Measurements from ENCODE around the gene FNDC3B. TPM values are rescaled to one million over a fixed set of nuclear protein-coding genes. Genes with fewer than 3 reads are reported as not detected.

Gene FNDC3B
- total RNA-seq, 1 donor, result 139 TPM

DNA sequence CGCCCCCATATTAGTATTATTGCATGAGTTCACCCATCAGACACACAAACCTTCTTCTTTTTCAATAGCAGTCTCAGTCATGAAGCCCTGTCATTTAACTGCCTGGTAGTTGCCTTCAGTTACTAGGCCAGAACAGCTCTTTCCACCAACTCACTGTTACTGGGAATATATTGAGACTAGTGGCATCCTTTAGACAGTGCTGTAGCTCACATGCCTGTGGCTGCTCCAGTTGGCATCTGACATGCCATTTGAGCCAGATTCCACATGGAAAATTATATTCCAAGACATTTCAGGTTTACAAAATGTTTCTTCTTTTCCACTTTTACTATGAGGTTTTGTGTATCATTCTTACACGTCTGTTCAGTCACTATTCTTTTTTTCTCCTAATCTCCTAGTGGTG, 262.8 kb downstream of the FNDC3B start:
- DNase-seq (ENCODE audit: low read depth), result no peak
- H3K4me3 ChIP-seq (ENCODE audit: low read depth, low read length), result no peak overlapping the region
- TF ChIP-seq, protein P1, sequence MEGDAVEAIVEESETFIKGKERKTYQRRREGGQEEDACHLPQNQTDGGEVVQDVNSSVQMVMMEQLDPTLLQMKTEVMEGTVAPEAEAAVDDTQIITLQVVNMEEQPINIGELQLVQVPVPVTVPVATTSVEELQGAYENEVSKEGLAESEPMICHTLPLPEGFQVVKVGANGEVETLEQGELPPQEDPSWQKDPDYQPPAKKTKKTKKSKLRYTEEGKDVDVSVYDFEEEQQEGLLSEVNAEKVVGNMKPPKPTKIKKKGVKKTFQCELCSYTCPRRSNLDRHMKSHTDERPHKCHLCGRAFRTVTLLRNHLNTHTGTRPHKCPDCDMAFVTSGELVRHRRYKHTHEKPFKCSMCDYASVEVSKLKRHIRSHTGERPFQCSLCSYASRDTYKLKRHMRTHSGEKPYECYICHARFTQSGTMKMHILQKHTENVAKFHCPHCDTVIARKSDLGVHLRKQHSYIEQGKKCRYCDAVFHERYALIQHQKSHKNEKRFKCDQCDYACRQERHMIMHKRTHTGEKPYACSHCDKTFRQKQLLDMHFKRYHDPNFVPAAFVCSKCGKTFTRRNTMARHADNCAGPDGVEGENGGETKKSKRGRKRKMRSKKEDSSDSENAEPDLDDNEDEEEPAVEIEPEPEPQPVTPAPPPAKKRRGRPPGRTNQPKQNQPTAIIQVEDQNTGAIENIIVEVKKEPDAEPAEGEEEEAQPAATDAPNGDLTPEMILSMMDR (IDR thresholded peaks at IDR 0.05; ENCODE audit: insufficient read depth, low read length), result no peak

DNA sequence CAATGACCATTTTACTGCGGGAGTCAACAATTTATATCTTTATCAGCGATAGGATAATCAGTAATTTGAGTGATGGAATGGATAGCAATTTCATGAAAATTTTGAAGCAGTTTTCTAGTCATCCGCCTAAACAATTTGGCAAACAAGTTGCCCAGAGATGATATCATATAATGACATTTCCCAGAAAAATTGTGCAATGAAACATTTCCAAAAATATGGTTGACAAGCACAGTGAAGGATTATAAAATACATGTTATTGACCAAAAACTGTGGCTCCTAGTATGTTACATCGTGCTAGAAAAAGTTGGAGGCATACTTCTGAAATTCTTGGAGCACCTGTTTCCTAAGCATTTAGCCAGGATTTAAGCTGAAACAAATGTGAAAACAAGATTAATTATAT, 263.8 kb downstream of the FNDC3B start:
- peak; percentile 64 for DNase-seq (ENCODE audit: low read depth)

DNA sequence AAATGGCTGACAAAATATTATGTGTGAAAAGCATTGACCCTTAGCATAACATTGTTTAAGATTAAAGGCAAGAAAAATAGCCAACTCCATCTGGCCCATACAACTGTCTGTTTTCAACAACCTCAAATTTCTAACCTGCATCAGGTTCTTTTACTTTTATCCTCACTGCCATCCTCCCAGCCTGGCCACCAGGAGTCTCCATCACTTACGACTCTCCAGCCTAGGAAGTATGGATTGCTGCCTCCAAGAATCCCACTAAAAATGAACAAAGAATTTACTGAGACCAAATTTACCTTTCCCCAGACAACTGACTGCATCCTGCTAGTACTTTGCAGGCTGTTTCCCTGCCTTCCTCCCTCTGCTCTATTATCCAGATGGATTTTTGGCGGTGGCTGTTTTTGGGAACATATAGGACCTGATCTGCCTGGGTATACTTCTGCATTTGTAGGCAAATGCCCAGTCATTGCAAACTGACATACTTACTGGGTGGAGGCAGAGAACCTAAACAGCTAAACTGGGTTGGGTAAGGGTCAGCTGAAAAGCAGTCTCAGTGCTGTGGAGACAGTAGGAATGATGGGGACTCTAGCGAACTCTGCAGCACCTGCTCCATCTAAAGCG, 264.7 kb downstream of the FNDC3B start:
- no peak overlapping the region for H3K4me3 ChIP-seq (ENCODE audit: low read depth, low read length)
- TF ChIP-seq, protein P1 (IDR thresholded peaks at IDR 0.05; ENCODE audit: insufficient read depth, low read length), result peak; percentile 25
- no peak for DNase-seq (ENCODE audit: low read depth)

More for the DNA sequence above, 263.8 kb downstream of the FNDC3B start:
- H3K4me3 ChIP-seq (ENCODE audit: low read depth, low read length), result no peak overlapping the region
- TF ChIP-seq, protein P1 (IDR thresholded peaks at IDR 0.05; ENCODE audit: insufficient read depth, low read length), result no peak

DNA sequence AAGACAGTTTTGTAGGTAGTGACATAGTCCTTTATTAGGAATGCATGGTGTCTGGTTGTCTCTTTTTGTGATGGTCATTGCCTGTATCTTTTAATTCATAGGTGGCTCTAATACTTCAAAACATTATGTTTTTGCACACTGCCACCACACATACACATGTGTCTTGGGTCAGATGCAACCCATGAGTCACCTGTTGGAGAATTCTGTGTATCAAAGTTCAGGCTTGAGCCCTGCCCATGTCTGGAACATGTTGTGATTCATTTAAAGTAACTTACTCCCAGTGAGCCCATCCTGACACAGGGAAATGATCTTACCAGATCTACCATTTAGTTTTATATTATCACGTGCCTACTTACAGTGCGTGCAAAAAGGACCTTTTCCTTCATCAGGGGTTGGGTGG, 266.2 kb downstream of the FNDC3B start:
- peak; percentile 69 for DNase-seq (ENCODE audit: low read depth)
- no peak overlapping the region for H3K4me3 ChIP-seq (ENCODE audit: low read depth, low read length)
- TF ChIP-seq, protein P1 (IDR thresholded peaks at IDR 0.05; ENCODE audit: insufficient read depth, low read length), result no peak

DNA sequence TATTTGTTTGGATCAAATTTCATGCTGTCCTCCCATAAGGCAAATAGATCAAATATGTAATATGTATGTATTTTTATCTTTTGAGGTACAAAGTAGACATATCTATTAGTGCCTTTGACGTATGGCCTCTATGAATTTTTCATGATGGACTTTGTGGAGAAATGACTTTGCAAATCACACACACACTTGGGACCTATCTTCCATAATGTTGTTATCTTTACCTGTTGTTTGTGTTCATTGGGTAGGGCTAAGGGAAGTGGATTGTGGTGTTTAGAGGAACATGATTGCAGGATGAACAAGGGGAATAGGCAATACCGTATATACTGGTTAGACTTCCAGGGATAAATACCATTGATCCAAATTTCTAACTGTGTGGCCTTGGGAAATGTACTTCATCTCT, 266.6 kb downstream of the FNDC3B start:
- H3K4me3 ChIP-seq (ENCODE audit: low read depth, low read length), result no peak overlapping the region
- TF ChIP-seq, protein P1 (IDR thresholded peaks at IDR 0.05; ENCODE audit: insufficient read depth, low read length), result no peak
- DNase-seq (ENCODE audit: low read depth), result no peak

DNA sequence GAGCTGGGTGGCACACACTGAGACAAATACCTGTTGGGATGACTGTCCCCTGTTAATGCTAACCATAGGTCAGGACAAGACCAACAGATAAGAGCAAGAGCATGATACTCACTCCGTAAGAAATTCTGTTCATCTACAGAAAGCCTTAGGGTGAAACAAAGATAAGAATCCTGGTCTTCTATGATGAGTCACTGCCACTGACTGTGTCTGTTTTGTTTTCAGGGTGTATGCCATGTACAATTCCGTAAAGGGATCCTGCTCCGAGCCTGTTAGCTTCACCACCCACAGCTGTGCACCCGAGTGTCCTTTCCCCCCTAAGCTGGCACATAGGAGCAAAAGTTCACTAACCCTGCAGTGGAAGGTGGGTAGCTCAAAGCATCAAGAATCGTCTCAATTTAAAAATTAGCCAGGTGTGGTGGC, 267.8 kb downstream of the FNDC3B start:
- no peak overlapping the region for H3K4me3 ChIP-seq (ENCODE audit: low read depth, low read length)
- TF ChIP-seq, protein P1 (IDR thresholded peaks at IDR 0.05; ENCODE audit: insufficient read depth, low read length), result no peak
- DNase-seq (ENCODE audit: low read depth), result peak; percentile 42

DNA sequence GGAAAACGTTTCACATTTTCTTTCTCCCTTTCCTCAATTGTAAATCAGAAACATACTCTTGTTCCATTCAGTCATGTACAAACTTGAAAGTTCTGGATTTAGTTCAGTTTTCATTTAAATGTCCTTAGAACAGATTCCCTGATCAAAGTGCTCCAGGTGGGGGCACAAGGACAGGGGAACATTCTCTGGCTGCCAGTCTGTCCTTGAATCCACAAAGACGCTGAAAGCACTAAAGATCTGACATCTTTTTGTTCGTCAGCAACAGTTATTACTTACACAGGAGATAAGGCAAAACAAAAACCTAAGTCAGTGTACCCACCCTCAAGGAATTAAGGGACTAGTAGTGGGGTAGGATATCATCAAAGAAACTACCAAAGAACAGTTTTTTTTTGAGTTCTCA, 269.7 kb downstream of the FNDC3B start:
- TF ChIP-seq, protein P1 (IDR thresholded peaks at IDR 0.05; ENCODE audit: insufficient read depth, low read length), result no peak

More for the DNA sequence above, 269.7 kb downstream of the FNDC3B start:
- no peak overlapping the region for H3K4me3 ChIP-seq (ENCODE audit: low read depth, low read length)
- no peak for DNase-seq (ENCODE audit: low read depth)

Measured in fibroblast of the aortic adventitia (primary cell).